Measurements from ENCODE around the gene SRGAP3. TPM values are rescaled to one million over a fixed set of nuclear protein-coding genes. Genes with fewer than 3 reads are reported as not detected.

Gene SRGAP3
- total RNA-seq, 4 donors from 2014 or later = 7.5 to 33.8 (median 16.0) TPM

- intact Hi-C loops (cut with DNase I; ENCODE audit: low total_unique reads) = no loop called here
- TF ChIP-seq CTCF (IDR thresholded peaks at IDR 0.05) = no peak
- no peak for TF ChIP-seq POLR2AphosphoS5 (IDR thresholded peaks at IDR 0.05)
- TF ChIP-seq EP300 (IDR thresholded peaks at IDR 0.05; ENCODE audit: low read depth) = no peak
- TF ChIP-seq POLR2A (IDR thresholded peaks at IDR 0.05) = no peak
- in situ Hi-C loops (cut with MboI; ENCODE audit: low pct_ligation_motif_present in 1 of 4, low pct_unique_long_range_greater_than_20kb in 1 of 4, low sequenced_read_pairs in 3 of 4) = no loop called here
- no peak for DNase-seq
- Histone ChIP-seq H3K27ac (no peak overlapping the region), H3K27me3 (no peaks in the 10 kb centered on the region), H3K36me3 (peaks cover 0 to 30% (median 5%) of the 10 kb centered on the region in 4 donors), H3K9me3 (peaks cover 0 to 8% of the 10 kb centered on the region in 2 donors), H3K4me3 (no peak overlapping the region), H3K4me1 (no peaks in the 10 kb centered on the region)
- 81 to 82% methylated on average over 4 of the region's 4 CpGs for WGBS, 2 donors (ENCODE audit: low coverage in 1 of 2)
Measured at GRCh38 chr3:8942746-8943488, 306.5 kb downstream of the SRGAP3 start.

- intact Hi-C loops (cut with DNase I; ENCODE audit: low total_unique reads) (no loop called here), in situ Hi-C loops (cut with MboI; ENCODE audit: low pct_ligation_motif_present in 1 of 4, low pct_unique_long_range_greater_than_20kb in 1 of 4, low sequenced_read_pairs in 3 of 4) (no loop called here)
- peaks cover 0 to 30% (median 5%) of the 10 kb centered on the region in 4 donors for H3K36me3 ChIP-seq
- peaks cover 0 to 8% of the 10 kb centered on the region in 2 donors for H3K9me3 ChIP-seq
- H3K27me3 ChIP-seq = no peaks in the 10 kb centered on the region
- no peaks in the 10 kb centered on the region for H3K4me1 ChIP-seq
- H3K4me3 ChIP-seq = no peak overlapping the region
- no peak overlapping the region for H3K27ac ChIP-seq
- DNase-seq = no peak
- no peak for TF ChIP-seq EP300 (IDR thresholded peaks at IDR 0.05; ENCODE audit: low read depth)
- no peak for TF ChIP-seq POLR2A (IDR thresholded peaks at IDR 0.05)
- no peak for TF ChIP-seq CTCF (IDR thresholded peaks at IDR 0.05)
- no peak for TF ChIP-seq POLR2AphosphoS5 (IDR thresholded peaks at IDR 0.05)
- WGBS, 2 donors (ENCODE audit: low coverage in 1 of 2) = 89 to 93% methylated on average over 3 to 4 of the region's 4 CpGs
Measured at GRCh38 chr3:8942115-8942514, 307.3 kb downstream of the SRGAP3 start.

- TF ChIP-seq POLR2AphosphoS5 (IDR thresholded peaks at IDR 0.05) (no peak), POLR2A (IDR thresholded peaks at IDR 0.05) (no peak), CTCF (IDR thresholded peaks at IDR 0.05) (no peak), EP300 (IDR thresholded peaks at IDR 0.05; ENCODE audit: low read depth) (no peak)
- in situ Hi-C loops (cut with MboI; ENCODE audit: low pct_ligation_motif_present in 1 of 4, low pct_unique_long_range_greater_than_20kb in 1 of 4, low sequenced_read_pairs in 3 of 4) (no loop called here), intact Hi-C loops (cut with DNase I; ENCODE audit: low total_unique reads) (no loop called here)
- Histone ChIP-seq H3K4me3 (no peak overlapping the region), H3K9me3 (peaks cover 0 to 2% of the 10 kb centered on the region in 2 donors), H3K36me3 (peaks cover 0 to 16% (median 0%) of the 10 kb centered on the region in 4 donors), H3K27me3 (no peaks in the 10 kb centered on the region), H3K4me1 (peaks cover 0 to under 1% (median 0%) of the 10 kb centered on the region in 4 donors), H3K27ac (no peak overlapping the region)
- no peak for DNase-seq
- WGBS, 2 donors (ENCODE audit: low coverage in 1 of 2) = 79 to 80% methylated on average over 1 of the region's 1 CpG
Measured at GRCh38 chr3:8938021-8938420, 311.4 kb downstream of the SRGAP3 start.

GRCh38 chr3:8937064-8938020 is 312.1 kb downstream of the SRGAP3 start:
- Histone ChIP-seq H3K27me3 (no peaks in the 10 kb centered on the region), H3K9me3 (no peaks in the 10 kb centered on the region), H3K27ac (no peak overlapping the region), H3K4me1 (peaks cover 0 to 4% (median 0%) of the 10 kb centered on the region in 4 donors), H3K36me3 (peaks cover 0 to 16% (median 0%) of the 10 kb centered on the region in 4 donors), H3K4me3 (no peak overlapping the region)
- in situ Hi-C loops (cut with MboI; ENCODE audit: low pct_ligation_motif_present in 1 of 4, low pct_unique_long_range_greater_than_20kb in 1 of 4, low sequenced_read_pairs in 3 of 4) (no loop called here), intact Hi-C loops (cut with DNase I; ENCODE audit: low total_unique reads) (no loop called here)
- no peak for TF ChIP-seq CTCF (IDR thresholded peaks at IDR 0.05)
- TF ChIP-seq POLR2A (IDR thresholded peaks at IDR 0.05) = no peak
- TF ChIP-seq POLR2AphosphoS5 (IDR thresholded peaks at IDR 0.05) = no peak
- TF ChIP-seq EP300 (IDR thresholded peaks at IDR 0.05; ENCODE audit: low read depth) = no peak
- DNase-seq = no peak
- 52 to 70% methylated on average over 4 to 6 of the region's 6 CpGs for WGBS, 2 donors (ENCODE audit: low coverage in 1 of 2)
